HG02571 (cell line): ENCODE results near the gene EDC4.

Experiments
- ATAC-seq: cut with Tn5 transposase; IDR thresholded peaks from one replicate; pipeline ENCODE4 v1.9.1; 2021; ENCODE audit warnings: mild to moderate bottlenecking, moderate library complexity; ENCODE audit not compliant: unreplicated experiment

Gene EDC4

DNA sequence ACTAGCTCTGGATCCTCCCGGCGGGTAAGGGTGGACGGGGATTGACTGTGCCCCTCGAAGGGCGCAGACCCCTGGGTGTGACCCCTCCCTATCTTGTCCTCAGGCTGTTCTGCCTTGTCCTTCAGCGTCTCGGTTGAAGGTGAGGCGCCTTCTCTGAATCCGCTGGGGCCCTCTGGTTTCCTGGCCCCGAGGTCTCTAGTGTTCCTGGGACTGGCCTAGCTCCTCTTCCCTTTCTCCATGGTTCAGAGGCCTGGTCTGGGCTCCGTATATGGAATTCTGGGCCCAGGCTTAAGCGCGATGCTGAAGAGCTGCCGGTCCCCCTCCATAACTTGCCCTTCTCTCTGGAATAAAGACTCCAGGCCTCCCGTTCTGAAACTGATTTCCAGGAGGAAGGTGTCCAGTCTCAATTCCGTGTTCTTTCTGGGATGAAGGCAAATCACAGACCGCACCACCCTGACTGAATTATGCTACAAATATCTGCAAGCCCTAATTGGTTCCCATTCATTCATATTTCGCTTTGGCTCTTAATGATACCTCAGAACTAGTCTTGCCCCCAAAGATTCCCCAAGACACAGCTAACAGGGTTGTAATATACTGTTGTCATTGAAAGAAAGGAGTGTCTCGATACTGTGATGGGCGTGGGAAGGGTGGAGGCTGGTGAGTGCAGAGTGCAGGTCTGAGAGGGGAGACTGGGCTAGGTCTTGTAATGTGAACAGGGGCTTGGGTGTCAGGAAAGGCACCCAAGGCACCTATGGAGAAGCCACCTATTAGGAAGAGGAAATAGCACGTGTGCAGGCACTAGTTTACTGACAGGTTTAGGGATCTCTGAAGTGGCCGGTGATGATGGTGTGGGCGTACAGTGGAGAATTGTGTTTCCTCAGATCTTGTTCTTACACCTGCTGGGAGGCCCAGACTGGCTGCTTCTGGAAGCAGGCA, 851 bp downstream of the EDC4 start:
- ATAC-seq, result no peak

DNA sequence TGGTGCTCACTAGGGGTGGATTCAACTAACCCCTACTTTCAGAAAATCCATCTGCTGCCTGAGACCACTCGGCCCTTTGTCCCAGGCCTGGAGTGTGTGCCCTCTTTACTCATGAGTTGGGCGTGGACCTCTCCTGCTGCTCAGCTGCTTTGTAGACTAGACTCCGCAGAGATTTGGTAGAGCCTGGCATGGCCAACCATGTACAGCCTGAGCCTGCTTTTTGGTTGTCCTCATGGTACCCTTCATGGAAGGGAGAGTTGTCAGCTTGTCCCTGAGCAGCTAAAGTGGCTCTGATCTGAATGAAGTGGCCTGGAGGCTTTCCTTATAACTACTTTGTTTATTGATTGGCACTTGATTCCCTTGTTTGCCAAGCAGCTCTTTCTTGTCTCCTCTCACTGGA, 1.5 kb downstream of the EDC4 start:
- no peak for ATAC-seq

DNA sequence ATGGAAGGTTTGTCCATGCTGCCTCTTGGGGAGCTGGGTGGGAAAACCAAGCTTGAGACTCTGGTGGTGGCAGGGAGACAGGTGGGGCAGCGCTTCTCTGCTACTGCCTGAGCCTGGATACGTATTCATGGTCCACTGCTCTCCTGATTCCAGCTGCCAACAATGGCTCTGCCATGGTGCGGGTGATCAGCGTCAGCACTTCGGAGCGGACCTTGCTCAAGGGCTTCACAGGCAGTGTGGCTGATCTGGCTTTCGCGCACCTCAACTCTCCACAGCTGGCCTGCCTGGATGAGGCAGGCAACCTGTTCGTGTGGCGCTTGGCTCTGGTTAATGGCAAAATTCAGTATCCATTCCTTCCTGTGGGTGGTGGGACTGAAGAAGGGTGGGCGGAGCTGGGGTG, 4.2 kb downstream of the EDC4 start:
- ATAC-seq, result no peak

DNA sequence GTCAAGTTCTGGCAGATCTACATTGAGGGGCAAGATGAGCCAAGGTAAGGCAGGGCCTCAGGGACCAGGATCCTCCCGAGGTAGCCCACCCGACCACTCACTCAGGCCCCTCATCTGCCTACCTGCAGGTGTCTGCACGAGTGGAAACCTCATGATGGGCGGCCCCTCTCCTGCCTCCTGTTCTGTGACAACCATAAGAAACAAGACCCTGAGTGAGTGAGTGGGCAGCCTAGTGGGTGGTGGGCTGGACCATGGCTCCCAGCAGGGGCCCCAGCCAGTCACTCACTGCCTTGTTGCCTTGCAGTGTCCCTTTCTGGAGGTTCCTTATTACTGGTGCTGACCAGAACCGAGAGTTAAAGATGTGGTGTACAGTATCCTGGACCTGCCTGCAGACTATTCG, 5.4 kb downstream of the EDC4 start:
- no peak for ATAC-seq

DNA sequence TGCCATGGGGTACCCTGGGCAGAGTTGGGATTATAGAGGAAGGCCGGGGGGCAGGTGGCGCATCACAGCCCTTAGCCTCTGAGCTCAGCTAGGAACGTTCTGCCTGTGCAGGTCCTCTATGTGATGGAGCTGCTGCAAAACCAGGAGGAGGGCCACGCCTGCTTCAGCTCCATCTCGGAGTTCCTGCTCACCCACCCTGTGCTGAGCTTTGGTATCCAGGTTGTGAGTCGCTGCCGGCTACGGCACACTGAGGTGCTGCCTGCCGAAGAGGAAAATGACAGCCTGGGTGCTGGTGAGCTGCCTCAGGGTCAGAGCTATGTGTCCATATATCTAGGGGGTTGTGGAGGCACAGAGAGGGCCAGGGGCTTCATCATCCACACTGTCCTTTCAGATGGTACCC, 6.0 kb downstream of the EDC4 start:
- no peak for ATAC-seq

DNA sequence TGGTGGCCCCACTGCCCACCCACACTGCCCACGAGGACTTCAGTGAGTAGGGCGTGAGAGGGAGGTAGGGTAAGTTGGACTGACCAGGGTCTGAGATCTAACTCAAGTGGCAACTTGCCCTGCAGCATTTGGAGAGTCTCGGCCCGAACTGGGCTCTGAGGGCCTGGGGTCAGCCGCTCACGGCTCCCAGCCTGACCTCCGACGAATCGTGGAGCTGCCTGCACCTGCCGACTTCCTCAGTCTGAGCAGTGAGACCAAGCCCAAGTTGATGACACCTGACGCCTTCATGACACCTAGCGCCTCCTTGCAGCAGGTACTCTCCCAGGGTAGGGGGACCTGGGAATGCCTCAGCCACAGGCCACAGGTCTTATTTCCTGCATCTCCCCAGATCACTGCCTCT, 6.6 kb downstream of the EDC4 start:
- ATAC-seq, result no peak

DNA sequence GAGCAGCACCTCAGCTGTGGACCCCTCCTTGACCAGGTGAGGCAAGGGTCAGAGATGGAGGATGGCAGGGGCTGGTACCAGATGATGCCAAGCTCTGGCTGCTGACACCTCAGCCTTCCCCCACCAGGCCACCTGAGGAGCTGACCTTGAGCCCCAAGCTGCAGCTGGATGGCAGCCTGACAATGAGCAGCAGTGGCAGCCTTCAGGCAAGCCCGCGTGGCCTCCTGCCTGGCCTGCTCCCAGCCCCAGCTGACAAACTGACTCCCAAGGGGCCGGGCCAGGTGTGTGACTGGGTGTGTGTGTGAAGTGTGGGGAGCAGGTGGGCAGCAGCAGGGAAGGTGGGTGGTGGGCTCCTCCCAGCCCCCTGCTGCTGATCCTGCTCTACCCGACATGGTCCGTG, 7.1 kb downstream of the EDC4 start:
- ATAC-seq, result no peak

DNA sequence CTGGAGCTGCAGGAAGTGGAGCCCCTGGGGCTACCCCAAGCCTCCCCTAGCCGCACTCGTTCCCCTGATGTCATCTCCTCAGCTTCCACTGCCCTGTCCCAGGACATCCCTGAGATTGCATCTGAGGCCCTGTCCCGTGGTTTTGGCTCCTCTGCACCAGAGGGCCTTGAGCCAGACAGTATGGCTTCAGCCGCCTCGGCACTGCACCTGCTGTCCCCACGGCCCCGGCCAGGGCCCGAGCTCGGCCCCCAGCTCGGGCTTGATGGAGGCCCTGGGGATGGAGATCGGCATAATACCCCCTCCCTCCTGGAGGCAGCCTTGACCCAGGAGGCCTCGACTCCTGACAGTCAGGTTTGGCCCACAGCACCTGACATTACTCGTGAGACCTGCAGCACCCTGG, 7.7 kb downstream of the EDC4 start:
- ATAC-seq, result no peak

DNA sequence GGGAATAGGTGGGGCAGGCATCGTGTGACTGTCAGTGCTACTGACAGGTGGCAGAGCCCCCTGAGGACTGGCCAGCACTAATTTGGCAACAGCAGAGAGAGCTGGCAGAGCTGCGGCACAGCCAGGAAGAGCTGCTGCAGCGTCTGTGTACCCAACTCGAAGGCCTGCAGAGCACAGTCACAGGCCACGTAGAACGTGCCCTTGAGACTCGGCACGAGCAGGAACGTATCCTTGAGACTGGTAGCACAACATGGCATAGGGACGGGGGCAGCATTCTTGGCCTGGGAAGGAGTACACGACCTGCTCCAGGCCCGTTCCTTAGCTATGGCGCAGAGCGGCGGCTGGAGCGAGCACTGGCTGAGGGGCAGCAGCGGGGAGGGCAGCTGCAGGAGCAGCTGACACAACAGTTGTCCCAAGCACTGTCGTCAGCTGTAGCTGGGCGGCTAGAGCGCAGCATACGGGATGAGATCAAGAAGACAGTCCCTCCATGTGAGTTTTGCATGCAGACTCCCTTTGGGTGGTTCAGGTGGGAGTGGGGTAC, 8.8 kb downstream of the EDC4 start:
- no peak for ATAC-seq

DNA sequence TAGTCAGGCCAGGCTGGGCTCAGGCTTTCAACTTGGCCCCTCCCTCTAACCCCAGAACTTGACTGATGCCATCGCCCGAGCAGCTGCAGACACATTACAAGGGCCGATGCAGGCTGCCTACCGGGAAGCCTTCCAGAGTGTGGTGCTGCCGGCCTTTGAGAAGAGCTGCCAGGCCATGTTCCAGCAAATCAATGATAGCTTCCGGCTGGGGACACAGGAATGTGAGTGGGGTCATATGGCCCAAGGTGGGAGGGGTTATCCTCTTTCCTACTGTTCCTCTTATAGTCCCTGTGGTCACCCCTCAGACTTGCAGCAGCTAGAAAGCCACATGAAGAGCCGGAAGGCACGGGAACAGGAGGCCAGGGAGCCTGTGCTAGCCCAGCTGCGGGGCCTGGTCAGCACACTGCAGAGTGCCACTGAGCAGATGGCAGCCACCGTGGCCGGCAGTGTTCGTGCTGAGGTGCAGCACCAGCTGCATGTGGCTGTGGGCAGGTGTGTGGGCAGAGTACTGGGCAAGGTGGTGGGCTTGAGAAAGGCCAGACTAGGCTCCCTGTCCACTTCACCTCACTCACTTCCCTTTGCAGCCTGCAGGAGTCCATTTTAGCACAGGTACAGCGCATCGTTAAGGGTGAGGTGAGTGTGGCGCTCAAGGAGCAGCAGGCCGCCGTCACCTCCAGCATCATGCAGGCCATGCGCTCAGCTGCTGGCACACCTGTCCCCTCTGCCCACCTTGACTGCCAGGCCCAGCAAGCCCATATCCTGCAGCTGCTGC, 9.7 kb downstream of the EDC4 start:
- no peak for ATAC-seq

DNA sequence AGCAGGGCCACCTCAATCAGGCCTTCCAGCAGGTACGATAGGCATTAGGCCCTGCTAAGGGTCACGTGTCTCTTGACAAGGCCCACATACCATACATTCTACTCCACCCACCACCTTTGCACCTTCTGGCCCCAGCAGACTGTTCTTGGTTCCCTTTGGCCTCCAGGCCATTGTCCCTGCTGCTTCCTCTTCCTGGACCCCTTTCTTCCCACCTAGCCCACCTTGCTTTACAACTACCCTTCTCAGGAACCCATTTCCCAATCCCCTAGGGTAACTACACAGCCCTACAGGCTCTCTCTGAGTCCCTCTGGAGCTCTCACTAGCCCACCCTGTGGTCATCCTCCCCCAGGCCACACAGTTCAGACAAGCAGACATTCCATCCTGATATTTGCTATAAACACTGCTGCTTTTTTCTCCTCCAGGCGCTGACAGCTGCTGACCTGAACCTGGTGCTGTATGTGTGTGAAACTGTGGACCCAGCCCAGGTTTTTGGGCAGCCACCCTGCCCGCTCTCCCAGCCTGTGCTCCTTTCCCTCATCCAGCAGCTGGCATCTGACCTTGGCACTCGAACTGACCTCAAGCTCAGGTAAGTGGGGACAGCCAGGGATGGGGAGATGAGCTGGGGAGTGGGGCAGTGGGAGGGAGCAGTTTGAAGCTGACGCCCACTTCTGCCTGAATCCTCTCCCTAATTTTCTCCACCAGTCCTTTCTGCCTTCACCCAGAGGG, 10.5 kb downstream of the EDC4 start:
- ATAC-seq, result no peak

DNA sequence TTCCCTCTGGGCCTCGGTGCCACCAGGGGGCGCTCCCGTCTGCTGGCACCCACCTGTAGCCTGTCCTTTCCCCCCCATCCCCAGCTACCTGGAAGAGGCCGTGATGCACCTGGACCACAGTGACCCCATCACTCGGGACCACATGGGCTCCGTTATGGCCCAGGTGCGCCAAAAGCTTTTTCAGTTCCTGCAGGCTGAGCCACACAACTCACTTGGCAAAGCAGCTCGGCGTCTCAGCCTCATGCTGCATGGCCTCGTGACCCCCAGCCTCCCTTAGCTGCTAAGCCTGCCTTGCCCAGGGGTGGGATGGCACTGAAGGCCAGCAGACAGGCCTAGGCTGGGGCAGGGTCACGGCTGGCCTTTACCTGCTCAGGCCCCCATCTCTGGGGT, 11.0 kb downstream of the EDC4 start:
- ATAC-seq, result no peak

DNA sequence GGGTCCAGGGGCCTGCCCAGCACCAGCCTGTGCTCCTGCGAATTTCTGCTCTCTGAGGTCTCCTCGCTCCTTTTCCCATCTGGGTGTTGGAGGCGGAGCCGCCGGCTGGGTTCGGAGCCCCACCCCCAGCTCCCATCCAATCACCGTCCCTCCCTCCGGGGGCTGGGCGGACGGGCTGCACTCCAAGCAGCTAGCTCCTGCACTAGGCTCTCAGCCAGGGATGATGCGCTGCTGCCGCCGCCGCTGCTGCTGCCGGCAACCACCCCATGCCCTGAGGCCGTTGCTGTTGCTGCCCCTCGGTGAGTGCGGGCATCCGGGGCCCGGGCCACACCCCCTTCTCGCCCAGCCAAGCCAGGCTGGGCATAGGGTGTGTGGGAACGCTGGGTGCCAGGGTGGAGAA, 11.8 kb downstream of the EDC4 start, which contains the start of gene NRN1L:
Gene NRN1L, plus strand, starts transcription at position 202 of the 400 bp plus-strand sequence. Its CDS starts 19 bp downstream, at position 221.
- no peak for ATAC-seq

DNA sequence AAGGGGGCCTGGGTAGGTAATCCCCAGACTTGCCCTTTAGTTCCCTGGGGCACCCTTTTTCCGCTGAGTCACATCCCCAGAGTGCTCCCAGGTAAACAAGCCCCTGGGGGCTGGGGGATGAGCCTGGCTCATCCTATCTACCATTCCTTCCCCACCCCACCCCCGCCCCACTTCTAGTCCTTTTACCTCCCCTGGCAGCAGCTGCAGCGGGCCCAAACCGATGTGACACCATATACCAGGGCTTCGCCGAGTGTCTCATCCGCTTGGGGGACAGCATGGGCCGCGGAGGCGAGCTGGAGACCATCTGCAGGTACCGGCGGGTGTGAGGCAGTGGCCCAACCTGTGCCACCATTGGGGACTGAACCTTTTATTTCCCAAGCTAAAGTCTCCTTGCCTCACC, 12.7 kb downstream of the EDC4 start:
- ATAC-seq, result no peak

DNA sequence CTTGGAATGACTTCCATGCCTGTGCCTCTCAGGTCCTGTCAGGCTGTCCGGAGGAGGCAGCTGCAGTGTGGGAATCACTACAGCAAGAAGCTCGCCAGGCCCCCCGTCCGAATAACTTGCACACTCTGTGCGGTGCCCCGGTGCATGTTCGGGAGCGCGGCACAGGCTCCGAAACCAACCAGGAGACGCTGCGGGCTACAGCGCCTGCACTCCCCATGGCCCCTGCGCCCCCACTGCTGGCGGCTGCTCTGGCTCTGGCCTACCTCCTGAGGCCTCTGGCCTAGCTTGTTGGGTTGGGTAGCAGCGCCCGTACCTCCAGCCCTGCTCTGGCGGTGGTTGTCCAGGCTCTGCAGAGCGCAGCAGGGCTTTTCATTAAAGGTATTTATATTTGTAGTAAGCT, 13.1 kb downstream of the EDC4 start:
- ATAC-seq, result no peak

DNA sequence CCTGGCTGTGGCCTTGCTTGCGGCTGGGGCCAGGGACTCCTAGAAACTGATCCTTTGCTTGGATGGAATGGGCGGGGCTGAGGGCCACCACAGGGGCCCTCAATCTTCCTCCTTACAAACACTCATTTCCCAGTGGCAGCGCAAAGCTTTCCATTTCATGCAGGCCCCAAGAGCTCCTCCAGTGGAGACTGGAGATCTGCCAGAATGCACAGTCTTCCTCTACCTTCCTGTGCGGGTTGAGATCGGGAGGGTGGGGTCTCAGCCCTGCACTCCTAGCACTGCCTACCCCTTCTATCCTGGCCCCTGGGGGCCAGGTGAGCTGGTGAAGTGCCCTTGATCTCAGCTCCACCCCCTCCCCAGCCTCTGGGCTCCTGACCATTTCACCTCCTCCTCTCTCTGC, 13.5 kb downstream of the EDC4 start:
- no peak for ATAC-seq

DNA sequence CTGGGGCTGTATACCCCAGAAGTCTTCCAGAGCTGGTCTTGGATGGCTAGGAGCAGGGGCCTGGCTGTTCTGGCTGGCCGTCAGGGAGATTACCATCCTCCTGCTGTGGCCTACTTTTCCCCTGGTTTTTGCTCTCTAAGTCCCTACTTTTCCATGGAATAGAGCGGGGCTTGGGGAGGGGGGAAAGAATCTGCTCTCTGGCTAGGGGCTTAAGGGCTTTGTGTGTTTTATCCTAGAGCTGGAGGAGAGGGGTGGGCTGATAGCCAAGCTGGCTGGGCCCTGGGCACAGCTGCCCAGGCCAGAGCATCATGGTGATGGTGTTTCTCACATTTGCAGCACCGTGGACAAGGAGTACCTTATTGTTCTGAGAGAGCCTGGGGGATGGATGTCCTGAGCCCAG, 15.5 kb downstream of the EDC4 start:
- ATAC-seq, result no peak

DNA sequence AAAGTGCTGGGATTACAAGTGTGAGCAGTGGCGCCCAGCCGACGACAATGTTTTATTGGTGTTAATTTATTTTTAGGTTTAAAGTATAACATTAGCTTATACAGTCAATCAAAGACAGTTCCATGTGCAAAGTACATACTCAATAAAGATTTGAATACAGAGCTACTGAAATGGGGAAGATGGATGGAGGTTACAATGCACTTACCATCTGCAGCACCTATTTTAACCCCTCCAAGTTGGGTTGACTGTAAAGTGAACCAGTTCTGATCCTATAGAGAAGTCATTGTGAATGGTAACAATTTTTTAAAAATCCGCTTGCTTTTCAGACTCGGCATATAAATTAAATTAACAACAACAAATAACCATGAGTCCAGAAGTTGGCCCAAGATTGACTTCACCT, 19.5 kb downstream of the EDC4 start:
- no peak for ATAC-seq

DNA sequence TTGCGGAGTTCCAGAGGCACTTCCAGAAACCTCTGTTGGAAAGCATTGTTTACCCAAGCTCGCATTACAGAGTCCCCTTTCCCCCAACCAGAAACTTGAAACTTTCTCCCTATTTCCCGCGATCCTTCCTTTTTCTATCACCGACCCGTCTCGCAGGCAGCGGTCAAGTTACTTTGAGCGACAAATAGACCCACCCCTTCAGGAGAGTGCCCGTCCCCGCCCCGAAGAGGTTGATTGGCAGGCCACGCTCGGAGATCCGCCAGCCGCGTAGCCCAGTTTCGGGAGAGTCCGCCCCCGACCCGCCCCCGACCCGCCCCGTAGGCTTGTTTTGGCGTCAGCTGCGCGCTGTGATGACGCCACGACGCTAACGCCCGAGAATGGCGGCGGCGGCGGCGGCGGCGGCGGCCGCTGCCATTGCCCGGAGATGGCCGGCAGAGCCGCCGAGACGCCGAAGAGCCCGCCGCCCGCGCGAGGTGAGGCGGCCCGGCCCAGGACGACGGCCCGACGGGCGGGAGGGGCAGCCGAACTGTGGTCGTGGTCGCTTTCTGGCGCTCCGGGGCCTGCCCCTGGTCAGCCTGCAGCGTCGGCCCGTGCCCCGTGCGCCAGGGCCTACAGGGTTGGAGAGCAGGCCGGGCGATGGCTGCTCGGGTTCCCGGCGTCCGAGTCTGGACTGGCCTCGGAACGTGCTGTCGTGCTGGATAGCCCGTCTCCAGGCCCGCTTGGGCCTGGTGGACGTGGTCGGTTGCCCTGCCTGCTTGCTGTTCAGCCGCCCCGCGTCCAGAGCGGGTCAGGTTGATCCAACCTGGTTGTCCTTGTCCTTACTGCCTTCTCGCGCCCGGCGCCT, 20.3 kb downstream of the EDC4 start, which contains the start of gene PSKH1:
Gene PSKH1, plus strand, starts transcription at position 356 of the 844 bp plus-strand sequence. CDS start 15,496 bp downstream, outside the sequence.
- peak; percentile 92 for ATAC-seq

DNA sequence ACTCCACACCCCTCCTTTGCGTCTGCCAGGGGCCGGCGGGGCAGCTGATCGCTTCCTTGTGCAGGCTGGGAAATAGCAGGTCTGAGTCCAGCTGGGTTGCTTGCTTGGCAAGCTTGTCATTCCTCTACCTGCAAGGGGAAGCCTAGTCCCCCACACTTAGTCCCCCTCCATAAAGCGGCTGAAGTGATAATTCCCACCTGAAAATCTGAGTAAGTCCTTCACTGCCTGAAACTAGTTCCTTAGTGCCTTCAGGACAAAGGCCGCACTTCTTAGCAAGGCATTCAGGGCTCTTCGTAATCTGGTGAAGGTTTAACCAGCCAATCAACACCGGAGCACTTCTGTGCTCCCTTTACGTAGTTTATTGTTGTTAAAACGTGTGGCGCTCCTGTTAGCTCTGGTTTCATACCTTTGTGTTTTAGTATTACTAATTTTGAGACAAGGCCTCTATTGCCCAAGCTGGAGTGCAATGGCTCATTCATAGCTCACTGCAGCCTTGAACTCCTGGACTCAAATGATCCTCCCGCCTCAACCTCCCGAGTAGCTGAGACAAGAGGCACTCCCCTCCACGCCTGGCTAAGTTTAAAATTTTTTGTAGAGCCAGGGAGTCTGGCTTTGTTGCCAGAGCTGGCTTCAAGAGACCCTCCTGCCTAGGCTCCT, 21.0 kb downstream of the EDC4 start:
- ATAC-seq, result peak; percentile 3
